Vagina (tissue), 2 donors: ENCODE measurements around the gene PSPC1. TPM values are rescaled to one million over a fixed set of nuclear protein-coding genes. Genes with fewer than 3 reads are reported as not detected.
"Not testable (repeated sequence)": the region's sequence is repeated elsewhere in the genome, so short reads cannot be mapped to it uniquely, and the experiment has no call there.

Source experiments
- DNase-seq, 2 donors: peaks; one replicate each; pipeline ENCODE4 v3.0.0-alpha.2; 2017; ENCODE audit errors: extremely low spot score in 2 of 2
- H3K27ac ChIP-seq: fragments of 200-600 bp; sonication (generic); one replicate; pipeline ENCODE4 v1.5.1; 2019
- H3K27me3 ChIP-seq: fragments of 200-600 bp; sonication (generic); one replicate; pipeline ENCODE4 v1.5.1; 2019
- H3K36me3 ChIP-seq, 2 donors: fragments of 200-600 bp; sonication (generic); one replicate each; pipeline ENCODE4 v1.5.1; 2017 to 2019
- H3K4me1 ChIP-seq: fragments of 200-600 bp; sonication (generic); one replicate; pipeline ENCODE4 v1.5.1; 2019
- H3K4me3 ChIP-seq, 2 donors: fragments of 200-600 bp; sonication (generic); 1 replicate in 1 of 2; 2 replicates in 1 of 2; pipeline ENCODE4 v1.5.1; 2016 to 2019
- H3K9me3 ChIP-seq: fragments of 200-600 bp; sonication (generic); one replicate; pipeline ENCODE4 v1.5.1; 2019
- CTCF ChIP-seq, 3 experiments: fragments of 450-650 bp in 2 of 3; fragments of 200-600 bp in 1 of 3; sonication (generic) in 1 of 3; IDR thresholded peaks; one replicate each; pipeline ENCODE4 v1.5.1; 2017 to 2019; ENCODE audit warnings: antibody characterized with exemption in 3 of 3, mild to moderate bottlenecking in 2 of 3, moderate library complexity in 2 of 3
- POLR2A ChIP-seq, 2 donors: fragments of 450-650 bp; IDR thresholded peaks; one replicate each; pipeline ENCODE4 v1.6.1; 2017; ENCODE audit warnings: antibody characterized with exemption in 2 of 2, mild to moderate bottlenecking in 2 of 2, moderate library complexity in 2 of 2
- POLR2AphosphoS5 ChIP-seq, 2 donors: sonication (generic); formaldehyde crosslinking; IDR thresholded peaks; one replicate each; pipeline ENCODE4 v1.9.0; 2017; ENCODE audit warnings: antibody characterized with exemption in 2 of 2, mild to moderate bottlenecking in 2 of 2, low read depth in 1 of 2; ENCODE audit not compliant: insufficient read depth in 1 of 2
- intact Hi-C: fragments of 100-400 bp; cut with DNase I; formaldehyde crosslinking; loops from one replicate; pipeline ENCODE4 v1.15.1; 2023
- total RNA-seq: library from RNA; depleted of rRNA; stranded (reverse); fragments of >200 nt; gene quantifications from one replicate; pipeline ENCODE4 v1.2.3, GENCODE V29; 2016

The PSPC1 gene
- total RNA-seq, 1 donor from 2014 or later = 68.0 TPM

- Histone ChIP-seq H3K27ac (no peak overlapping the region), H3K27me3 (no peaks in the 10 kb centered on the region), H3K36me3 (no peaks in the 10 kb centered on the region), H3K4me3 (no peak overlapping the region), H3K4me1 (no peaks in the 10 kb centered on the region), H3K9me3 (no peaks in the 10 kb centered on the region)
- intact Hi-C loops = no loop called here
- no peak for DNase-seq
- no peak for TF ChIP-seq POLR2AphosphoS5 (IDR thresholded peaks at IDR 0.05; ENCODE audit: insufficient read depth in 1 of 2, low read depth in 1 of 2)
- TF ChIP-seq CTCF (IDR thresholded peaks at IDR 0.05) = no peak
- no peak for TF ChIP-seq POLR2A (IDR thresholded peaks at IDR 0.05)
These were observed 86.9 kb downstream of the PSPC1 start for GRCh38 chr13:19695829-19696228.

GRCh38 chr13:19695428-19695827, 87.3 kb downstream of the PSPC1 start:
- TF ChIP-seq CTCF (IDR thresholded peaks at IDR 0.05) = no peak
- TF ChIP-seq POLR2AphosphoS5 (IDR thresholded peaks at IDR 0.05; ENCODE audit: insufficient read depth in 1 of 2, low read depth in 1 of 2) = no peak
- no peak for TF ChIP-seq POLR2A (IDR thresholded peaks at IDR 0.05)
- Histone ChIP-seq H3K9me3 (no peaks in the 10 kb centered on the region), H3K4me3 (no peak overlapping the region), H3K27ac (no peak overlapping the region), H3K36me3 (no peaks in the 10 kb centered on the region), H3K4me1 (no peaks in the 10 kb centered on the region), H3K27me3 (no peaks in the 10 kb centered on the region)
- DNase-seq = no peak
- intact Hi-C loops = no loop called here

GRCh38 chr13:19691447-19691846, 91.3 kb downstream of the PSPC1 start:
- intact Hi-C loops, H3K4me3 ChIP-seq, H3K9me3 ChIP-seq: not testable (repeated sequence)

GRCh38 chr13:19685437-19685836, 97.3 kb downstream of the PSPC1 start:
- no peaks in the 10 kb centered on the region for H3K4me1 ChIP-seq
- intact Hi-C loops = no loop called here
- H3K36me3 ChIP-seq = no peaks in the 10 kb centered on the region
- H3K9me3 ChIP-seq = no peaks in the 10 kb centered on the region
- H3K4me3 ChIP-seq = no peak overlapping the region
- H3K27me3 ChIP-seq = no peaks in the 10 kb centered on the region
- DNase-seq = no peak
- H3K27ac ChIP-seq = no peak overlapping the region
- TF ChIP-seq CTCF (IDR thresholded peaks at IDR 0.05) = no peak
- no peak for TF ChIP-seq POLR2A (IDR thresholded peaks at IDR 0.05)
- no peak for TF ChIP-seq POLR2AphosphoS5 (IDR thresholded peaks at IDR 0.05; ENCODE audit: insufficient read depth in 1 of 2, low read depth in 1 of 2)

More at GRCh38 chr13:19691447-19691846, 91.3 kb downstream of the PSPC1 start:
- not testable (repeated sequence) for H3K36me3 ChIP-seq, H3K4me1 ChIP-seq, H3K27ac ChIP-seq, DNase-seq, H3K27me3 ChIP-seq

GRCh38 chr13:19685034-19685433, 97.7 kb downstream of the PSPC1 start:
- Histone ChIP-seq H3K4me3 (no peak overlapping the region), H3K4me1 (no peaks in the 10 kb centered on the region), H3K36me3 (no peaks in the 10 kb centered on the region), H3K9me3 (no peaks in the 10 kb centered on the region), H3K27me3 (no peaks in the 10 kb centered on the region), H3K27ac (no peak overlapping the region)
- intact Hi-C loops = no loop called here
- TF ChIP-seq POLR2AphosphoS5 (IDR thresholded peaks at IDR 0.05; ENCODE audit: insufficient read depth in 1 of 2, low read depth in 1 of 2) (no peak), POLR2A (IDR thresholded peaks at IDR 0.05) (no peak), CTCF (IDR thresholded peaks at IDR 0.05) (no peak)
- no peak for DNase-seq

- no peaks in the 10 kb centered on the region for H3K27me3 ChIP-seq
- DNase-seq = no peak
- H3K4me1 ChIP-seq = no peaks in the 10 kb centered on the region
- H3K9me3 ChIP-seq = no peaks in the 10 kb centered on the region
- TF ChIP-seq POLR2A (IDR thresholded peaks at IDR 0.05) (no peak), POLR2AphosphoS5 (IDR thresholded peaks at IDR 0.05; ENCODE audit: insufficient read depth in 1 of 2, low read depth in 1 of 2) (no peak), CTCF (IDR thresholded peaks at IDR 0.05) (no peak)
- no peak overlapping the region for H3K27ac ChIP-seq
- intact Hi-C loops = no loop called here
- H3K36me3 ChIP-seq = no peaks in the 10 kb centered on the region
- no peak overlapping the region for H3K4me3 ChIP-seq
These were observed 101.2 kb downstream of the PSPC1 start for GRCh38 chr13:19681517-19681916.
